Right lobe of liver (tissue), 6 donors: ENCODE data around the gene SPARCL1. TPM values are rescaled to one million over a fixed set of nuclear protein-coding genes. Genes with fewer than 3 reads are reported as not detected.

Experiments
- ATAC-seq, 4 donors: fragments of 200-7000 bp; cut with Tn5 transposase; one replicate each; pipeline ENCODE4 v1.9.1; 2020; ENCODE audit warnings: mild to moderate bottlenecking in 4 of 4, moderate library complexity in 4 of 4
- DNase-seq, 3 donors: peaks; one replicate each; pipeline ENCODE4 v3.0.0-alpha.2; 2020
- H3K27ac ChIP-seq, 3 donors: fragments of 200-600 bp; one replicate each; pipeline ENCODE4 v1.8.0; 2022
- H3K27me3 ChIP-seq, 2 donors: fragments of 200-600 bp; one replicate each; pipeline ENCODE4 v1.8.0; 2022
- H3K36me3 ChIP-seq, 4 donors: fragments of 200-600 bp; sonication (generic) in 1 of 4; one replicate each; pipeline versions ENCODE4 v1.5.1 to v1.8.0; 2017 to 2022; ENCODE audit warnings: control low read depth in 1 of 4
- H3K4me1 ChIP-seq, 4 donors: fragments of 200-600 bp; sonication (generic) in 1 of 4; one replicate each; pipeline versions ENCODE4 v1.5.1 to v1.8.0; 2017 to 2022; ENCODE audit warnings: control low read depth in 1 of 4
- H3K4me3 ChIP-seq, 3 donors: fragments of 200-600 bp; one replicate each; pipeline ENCODE4 v1.8.0; 2022
- H3K9me3 ChIP-seq, 4 donors: fragments of 200-600 bp; sonication (generic) in 1 of 4; one replicate each; pipeline versions ENCODE4 v1.5.1 to v1.8.0; 2017 to 2022; ENCODE audit warnings: control low read depth in 1 of 4
- CTCF ChIP-seq, 4 donors: fragments of 200-600 bp in 3 of 4; fragments of 450-650 bp in 1 of 4; IDR thresholded peaks; one replicate each; pipeline versions ENCODE4 v1.5.1 to v1.8.0; 2016 to 2022; ENCODE audit warnings: antibody characterized with exemption in 4 of 4, mild to moderate bottlenecking in 2 of 4
- POLR2A ChIP-seq: fragments of 450-650 bp; IDR thresholded peaks from one replicate; pipeline ENCODE4 v1.6.1; 2017; ENCODE audit warnings: antibody characterized with exemption, mild to moderate bottlenecking
- WGBS: methylation state at CpG from one replicate; pipeline ENCODE4 v1.1.6; 2018; ENCODE audit warnings: low coverage, low lambda C conversion rate; ENCODE audit not compliant: insufficient coverage; ENCODE audit errors: missing lambda C conversion rate; 5-methylcytosine and 5-hydroxymethylcytosine counted together
- intact Hi-C, 2 donors: fragments of 100-400 bp; cut with DNase I; formaldehyde crosslinking; loops; one replicate each; pipeline versions ENCODE4 v1.11.2 to v1.14.1; 2022
- total RNA-seq, 6 experiments: library from RNA; depleted of rRNA in 2 of 6; stranded (reverse); fragments of >200 nt in 2 of 6; fragmentation: NEBNext Ultra II Directional in 3 of 6; extraction: Animal tissue kit (Norgen Biotek cat#: 25700) in 3 of 6; gene quantifications; one replicate each; pipeline versions ENCODE4 v1.1.0 to v1.2.4, GENCODE V29; 2016 to 2023
- donor health status: DM: no; HTN: yes; CAD: no.
- donor health status: DM: no; HTN: no; CAD: no.
- donor health status: DM: no; HTN: no; CAD: no.
- donor health status: DM: no; HTN: yes; CAD: no.
- donor health status: DM: no; HTN: yes; CAD: no.

SPARCL1 gene
- total RNA-seq, 6 experiments from 2014 or later = 5.3 to 14.3 (median 9.1) TPM

GRCh38 chr4:87521757-87522374 lies 7.3 kb downstream of the SPARCL1 start:
- TF ChIP-seq POLR2A (no peak), CTCF (IDR thresholded peaks at IDR 0.05) (no peak)
- Histone ChIP-seq H3K36me3 (no peaks in the 10 kb centered on the region), H3K27me3 (no peaks in the 10 kb centered on the region), H3K27ac (peak overlapping the region in 1 of 3 donors; percentile 7), H3K4me3 (no peak overlapping the region), H3K4me1 (peaks cover 0 to 8% (median 0%) of the 10 kb centered on the region in 4 donors), H3K9me3 (no peaks in the 10 kb centered on the region)
- intact Hi-C loops = no loop called here
- no peak for ATAC-seq
- 60% methylated on average over 3 of the region's 3 CpGs for WGBS
- no peak for DNase-seq

GRCh38 chr4:87521319-87521718 lies 7.9 kb downstream of the SPARCL1 start:
- 25% methylated on average over 1 of the region's 1 CpG for WGBS
- intact Hi-C loops = no loop called here
- TF ChIP-seq CTCF (IDR thresholded peaks at IDR 0.05) = no peak
- TF ChIP-seq POLR2A = no peak
- Histone ChIP-seq H3K36me3 (no peaks in the 10 kb centered on the region), H3K9me3 (no peaks in the 10 kb centered on the region), H3K27ac (no peak overlapping the region), H3K4me3 (no peak overlapping the region), H3K4me1 (peaks cover 0 to 8% (median 0%) of the 10 kb centered on the region in 4 donors), H3K27me3 (no peaks in the 10 kb centered on the region)
- ATAC-seq (no peak), DNase-seq (no peak)

- Histone ChIP-seq H3K27me3 (no peaks in the 10 kb centered on the region), H3K4me3 (no peak overlapping the region), H3K9me3 (no peaks in the 10 kb centered on the region), H3K36me3 (no peaks in the 10 kb centered on the region), H3K4me1 (no peaks in the 10 kb centered on the region), H3K27ac (no peak overlapping the region)
- TF ChIP-seq POLR2A (no peak), CTCF (IDR thresholded peaks at IDR 0.05) (no peak)
- ATAC-seq (no peak), DNase-seq (no peak)
- 80% methylated on average over 2 of the region's 2 CpGs for WGBS
- intact Hi-C loops = no loop called here
Measured at GRCh38 chr4:87517621-87518020, 11.6 kb downstream of the SPARCL1 start.

GRCh38 chr4:87516683-87517082 lies 12.5 kb downstream of the SPARCL1 start:
- Histone ChIP-seq H3K36me3 (no peaks in the 10 kb centered on the region), H3K27me3 (no peaks in the 10 kb centered on the region), H3K9me3 (no peaks in the 10 kb centered on the region), H3K27ac (no peak overlapping the region), H3K4me1 (no peaks in the 10 kb centered on the region), H3K4me3 (no peak overlapping the region)
- intact Hi-C loops = no loop called here
- 82% methylated on average over 3 of the region's 3 CpGs for whole genome bisulfite sequencing
- no peak for DNase-seq
- no peak for ATAC-seq
- TF ChIP-seq CTCF (IDR thresholded peaks at IDR 0.05) = no peak
- TF ChIP-seq POLR2A = no peak
